NCI-H446 treated with DMSO at 0.1 percent for 48 hours (cell line): ENCODE results near the gene ASXL1.
"Not testable (repeated sequence)": the region's sequence is repeated elsewhere in the genome, so short reads cannot be mapped to it uniquely, and the experiment has no call there.

ENCODE experiments used
- DNase-seq: peaks from one replicate; lab custom pipeline; 2025; lab: John Stamatoyannopoulos, UW

The ASXL1 gene

DNA sequence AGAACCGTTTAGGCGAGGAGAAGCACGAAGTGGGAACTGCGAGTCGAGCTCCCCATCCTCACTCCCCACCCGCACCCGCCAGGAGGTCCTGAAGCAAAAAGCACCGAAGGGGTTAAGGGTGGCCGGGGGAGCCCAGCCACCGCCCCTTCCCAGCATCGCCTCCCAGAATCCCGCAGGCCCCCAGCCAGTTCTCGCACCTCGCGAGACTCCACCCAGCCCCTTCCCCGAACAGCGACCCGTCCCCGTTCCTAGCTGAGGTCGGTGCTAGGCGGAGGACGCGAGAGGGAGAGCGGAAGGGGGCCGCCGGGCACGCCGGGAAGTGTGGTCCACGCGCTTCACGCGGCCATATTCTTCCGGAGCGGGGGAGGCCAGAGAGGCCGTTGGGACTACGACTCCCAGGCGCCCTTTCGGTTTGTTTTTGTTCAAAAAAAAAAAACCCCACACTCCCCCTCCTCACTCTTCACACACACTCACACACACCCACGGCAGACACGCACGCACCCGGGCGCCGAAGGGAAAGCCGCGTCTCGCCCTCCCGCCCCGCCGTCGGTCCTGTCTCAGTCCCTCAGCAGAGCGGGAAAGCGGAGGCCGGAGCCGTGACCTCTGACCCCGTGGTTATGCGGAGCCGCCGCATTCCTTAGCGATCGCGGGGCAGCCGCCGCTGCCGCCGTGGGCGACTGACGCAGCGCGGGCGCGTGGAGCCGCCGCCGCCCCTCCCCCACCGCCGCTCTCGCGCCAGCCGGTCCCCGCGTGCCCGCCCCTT, at the start of gene ASXL1:
Gene ASXL1 (plus strand): TSS at position 463 of the 763 bp plus-strand sequence. CDS start 445 bp downstream, outside the sequence.
- DNase-seq: peak; percentile 98

DNA sequence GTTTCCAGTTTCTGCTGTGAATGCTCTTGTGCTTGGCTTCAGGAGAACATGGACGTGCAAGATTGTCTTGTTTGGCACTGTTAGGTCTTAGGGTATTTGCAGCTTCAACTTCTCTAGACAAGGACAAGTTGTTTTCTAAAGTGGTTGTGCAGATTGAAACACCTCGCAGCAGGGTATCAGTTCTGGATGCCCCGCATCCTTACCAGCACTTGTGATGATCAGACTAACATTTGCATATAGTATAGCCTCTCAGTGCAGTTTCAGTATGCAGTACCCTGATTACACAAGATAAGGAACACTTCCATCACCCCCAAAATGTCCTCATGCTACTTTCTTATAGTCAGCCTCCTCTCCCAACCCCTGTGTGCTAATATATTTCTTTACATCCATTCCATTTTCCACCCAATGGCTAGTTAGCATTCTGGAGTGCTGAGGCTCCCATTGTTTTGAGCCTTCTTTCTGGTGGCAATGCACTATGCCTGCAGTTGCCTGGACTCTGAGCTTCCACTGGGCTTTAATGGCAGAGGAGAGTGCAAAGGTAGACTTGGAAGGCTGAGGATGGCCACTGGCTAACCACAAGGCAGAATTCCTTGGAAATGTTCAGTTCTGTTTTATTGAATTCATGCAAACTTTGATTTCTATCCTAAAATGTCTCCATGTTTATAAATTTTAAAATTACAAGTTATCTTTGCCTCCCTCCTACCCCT, 45.3 kb upstream of the ASXL1 start:
- no peak for DNase-seq

DNA sequence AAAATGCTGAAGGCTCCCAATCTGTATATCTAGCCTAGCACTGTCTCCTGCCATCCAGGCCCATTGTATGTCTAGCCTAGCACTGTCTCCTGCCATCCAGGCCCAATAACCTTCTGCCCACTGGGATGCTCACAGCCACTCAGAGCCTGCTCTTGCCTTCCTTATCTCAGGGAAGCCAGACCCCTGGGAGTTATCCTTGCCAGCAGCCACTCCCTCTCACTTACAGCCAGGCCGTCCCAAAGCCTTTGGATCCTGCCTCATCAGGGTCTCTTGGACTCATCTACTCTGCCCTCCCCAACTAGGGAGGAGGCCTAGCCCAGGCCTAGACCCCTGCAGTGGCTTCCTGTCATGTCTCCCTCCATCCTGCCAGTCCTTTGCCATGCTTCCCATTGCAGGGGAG, 43.4 kb upstream of the ASXL1 start:
- DNase-seq: no peak

DNA sequence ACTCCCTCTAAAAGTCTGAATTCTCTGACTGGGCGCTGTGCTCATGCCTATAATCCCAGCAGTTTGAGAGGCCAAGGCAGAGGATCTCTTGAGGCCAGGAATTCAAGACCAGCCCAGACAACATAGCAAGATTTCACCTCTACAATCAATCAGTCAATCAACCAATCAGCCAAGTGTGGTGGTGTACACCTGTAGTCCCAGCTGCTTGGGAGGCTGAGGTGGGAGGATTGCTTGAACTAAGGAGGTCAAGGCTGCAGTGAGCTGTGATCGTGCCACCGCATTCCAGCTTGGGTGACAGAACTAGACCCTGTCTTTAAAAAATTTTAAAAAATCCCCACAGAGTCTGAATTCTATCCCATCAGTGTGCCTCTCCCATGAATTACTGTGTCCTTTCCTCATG, 42.7 kb upstream of the ASXL1 start:
- no peak for DNase-seq

DNA sequence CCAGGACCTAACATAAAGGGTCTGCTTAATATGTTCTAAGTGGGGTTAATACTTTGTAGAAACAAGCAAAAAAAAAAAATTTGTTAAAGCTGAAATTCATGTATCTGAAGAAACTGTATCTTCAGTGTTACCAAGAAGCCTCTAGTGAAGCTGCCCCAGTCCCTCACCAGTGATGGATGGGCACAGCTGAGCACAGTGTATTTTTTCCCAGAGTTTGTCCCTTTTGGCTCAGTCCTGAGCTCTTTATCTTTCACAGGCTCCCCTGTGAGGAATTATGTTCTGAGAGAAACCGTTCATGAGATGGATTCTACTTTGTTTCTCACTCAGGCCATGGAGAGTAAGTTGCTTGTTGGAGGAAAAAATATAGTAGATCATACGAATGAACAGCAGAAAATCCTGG, 42.2 kb upstream of the ASXL1 start:
- no peak for DNase-seq

DNA sequence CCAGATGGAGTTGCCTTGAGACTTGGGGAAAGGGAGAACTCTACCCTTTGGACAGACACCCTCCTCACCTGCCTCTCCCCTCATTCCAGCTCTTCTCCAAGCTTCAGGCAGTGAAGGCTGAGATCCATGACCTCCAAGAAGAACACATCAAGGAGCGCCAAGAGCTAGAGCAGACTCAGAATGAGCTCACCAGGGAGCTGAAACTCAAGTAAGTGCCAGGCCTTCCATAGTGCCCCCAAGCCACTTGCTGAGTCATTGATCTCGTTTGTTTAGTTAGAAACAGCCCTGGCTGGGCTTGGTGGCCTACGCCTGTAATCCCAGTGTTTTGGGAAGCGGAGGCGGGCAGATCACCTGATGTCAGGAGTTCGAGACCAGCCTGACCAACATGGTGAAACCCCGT, 41.5 kb upstream of the ASXL1 start:
- no peak for DNase-seq

DNA sequence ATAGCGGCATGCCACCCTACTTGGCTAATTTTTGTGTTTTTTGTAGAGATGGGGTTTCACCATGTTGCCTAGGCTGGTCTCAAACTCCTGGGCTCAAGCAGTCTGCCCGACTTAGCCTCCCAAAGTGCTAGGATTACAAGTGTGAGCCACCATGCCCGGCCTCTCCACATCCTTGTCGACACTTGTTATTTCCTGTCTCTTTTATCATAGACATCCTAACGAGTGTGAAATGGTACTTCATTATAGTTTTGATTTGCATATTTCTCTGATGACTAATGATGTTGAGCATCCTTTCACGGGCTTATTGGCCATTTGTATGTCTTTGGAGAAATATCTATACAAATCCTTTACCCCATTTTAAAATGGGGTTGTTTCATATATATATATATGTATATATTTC, 39.0 kb upstream of the ASXL1 start:
- DNase-seq: no peak

DNA sequence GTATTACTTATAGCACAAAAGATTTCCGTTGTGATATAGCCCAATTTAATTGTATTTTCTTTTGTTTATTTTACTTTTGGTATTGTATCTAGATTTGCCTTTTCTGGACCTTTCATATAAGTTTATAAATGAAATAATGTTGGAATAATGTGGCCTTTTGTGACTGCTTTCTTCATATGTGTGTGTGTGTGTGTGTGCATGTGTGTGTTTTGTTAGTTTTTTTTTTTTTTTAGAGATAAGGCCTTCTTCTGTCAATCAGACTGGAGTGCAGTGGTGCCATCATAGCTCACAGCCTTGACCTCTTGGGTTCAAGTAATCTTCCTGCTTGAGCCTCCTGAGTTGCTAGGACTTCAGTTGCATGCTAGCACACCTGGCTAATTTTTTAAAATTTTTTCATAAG, 37.8 kb upstream of the ASXL1 start:
- no peak for DNase-seq

DNA sequence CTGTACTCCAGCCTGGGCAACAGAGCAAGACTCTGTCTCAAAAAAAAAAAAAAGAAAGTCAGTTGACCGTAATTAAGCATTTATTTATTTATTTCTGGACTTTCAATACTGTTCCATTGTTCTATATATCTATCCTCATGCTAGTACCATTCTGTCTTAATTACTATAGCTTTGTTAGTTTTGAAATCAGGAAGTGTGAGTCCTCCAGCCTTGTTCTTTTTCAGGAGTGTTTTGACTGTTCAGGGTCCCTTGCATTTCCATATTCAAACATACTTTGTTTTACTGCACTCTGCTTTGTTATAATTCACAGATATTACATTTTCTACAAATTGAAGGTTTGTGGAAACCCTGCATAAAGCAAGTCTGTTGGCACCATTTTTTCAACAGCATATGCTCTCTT, 36.7 kb upstream of the ASXL1 start:
- no peak for DNase-seq

DNA sequence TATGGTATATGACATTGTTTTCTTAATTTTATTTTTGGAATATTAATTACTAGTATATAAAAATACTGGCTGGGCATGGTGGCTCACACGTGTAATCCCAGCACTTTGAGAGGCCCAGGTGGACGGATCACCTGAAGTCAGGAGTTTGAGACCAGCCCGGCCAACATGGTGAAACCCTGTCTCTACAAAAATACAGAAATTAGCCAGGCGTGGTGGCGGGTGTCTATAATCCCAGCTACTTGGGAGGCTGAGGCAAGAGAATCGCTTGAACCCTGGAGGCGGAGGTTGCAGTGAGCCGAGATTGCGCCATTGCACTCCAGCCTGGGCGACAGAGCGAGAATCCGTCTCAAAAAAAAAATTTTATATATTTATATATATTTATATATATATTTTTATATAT, 35.9 kb upstream of the ASXL1 start:
- not testable (repeated sequence) for DNase-seq

DNA sequence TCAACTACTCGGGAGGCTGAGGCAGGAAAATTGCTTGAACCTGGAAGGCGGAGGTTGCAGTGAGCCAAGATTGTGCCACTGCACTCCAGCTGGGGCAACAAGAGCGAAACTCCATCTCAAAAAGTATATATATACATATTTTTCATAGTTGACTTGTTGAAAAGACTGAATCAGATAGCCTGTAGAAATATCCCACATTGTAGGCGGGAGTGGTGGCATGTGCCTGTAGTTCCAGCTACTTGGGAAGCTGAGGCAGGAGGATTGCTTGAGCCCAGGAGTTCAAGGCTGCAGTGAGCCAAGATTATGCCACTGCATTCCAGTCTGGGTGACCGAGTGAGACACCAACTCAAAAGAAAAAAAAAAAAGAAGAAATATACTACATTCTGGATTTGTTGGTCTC, 34.4 kb upstream of the ASXL1 start:
- DNase-seq: not testable (repeated sequence)

DNA sequence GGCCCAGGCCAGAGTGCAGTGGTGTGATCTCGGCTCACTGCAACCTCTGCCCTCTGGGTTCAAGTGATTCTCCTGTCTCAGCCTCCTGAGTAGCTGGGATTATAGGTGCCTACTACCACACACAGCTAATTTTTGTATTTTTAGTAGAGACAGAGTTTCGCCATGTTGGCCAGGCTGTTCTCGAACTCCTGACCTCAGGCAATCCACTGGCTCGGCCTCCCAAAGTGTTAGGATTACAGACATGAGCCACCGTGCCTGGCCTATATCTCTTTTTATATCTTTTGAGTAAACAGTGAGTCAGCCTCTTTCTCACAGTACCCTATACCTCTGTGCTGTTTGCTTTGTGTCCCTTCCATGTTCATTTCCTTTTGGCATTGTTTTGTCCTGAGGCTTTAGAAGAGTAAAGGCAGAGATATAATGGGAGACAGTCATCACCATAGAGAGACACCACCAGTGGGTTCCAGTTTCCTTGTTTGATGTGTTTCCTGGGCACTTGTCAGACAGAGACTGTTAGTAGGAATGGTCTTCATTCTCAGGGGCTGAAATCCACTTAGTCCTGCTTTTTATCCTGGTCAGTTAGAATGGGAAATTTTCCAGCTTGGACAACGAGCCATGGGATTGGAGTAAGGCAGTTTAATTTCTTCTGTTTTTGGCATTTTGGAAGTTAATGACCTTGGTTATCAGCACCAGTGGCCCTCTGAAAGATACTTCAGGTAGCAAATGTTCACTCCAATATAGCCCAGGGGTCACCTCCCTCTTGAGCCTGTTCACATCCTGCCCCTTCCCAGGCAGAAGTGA, 32.2 kb upstream of the ASXL1 start:
- no peak for DNase-seq

DNA sequence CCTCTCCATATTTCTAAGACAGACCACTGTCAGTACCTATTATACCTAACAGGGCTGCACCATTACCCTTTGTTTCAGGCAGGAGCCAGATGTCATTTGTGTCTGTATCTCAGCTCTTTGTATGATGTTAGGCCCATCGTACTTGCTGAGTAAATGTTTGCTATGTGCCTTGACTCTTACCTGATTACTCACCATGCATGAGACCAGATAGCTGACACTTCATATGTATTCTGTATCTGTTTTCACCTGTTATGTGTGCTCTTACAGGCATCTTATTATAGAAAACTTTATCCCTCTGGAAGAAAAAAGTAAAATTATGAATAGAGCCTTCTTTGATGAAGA, 31.7 kb upstream of the ASXL1 start:
- DNase-seq: no peak

DNA sequence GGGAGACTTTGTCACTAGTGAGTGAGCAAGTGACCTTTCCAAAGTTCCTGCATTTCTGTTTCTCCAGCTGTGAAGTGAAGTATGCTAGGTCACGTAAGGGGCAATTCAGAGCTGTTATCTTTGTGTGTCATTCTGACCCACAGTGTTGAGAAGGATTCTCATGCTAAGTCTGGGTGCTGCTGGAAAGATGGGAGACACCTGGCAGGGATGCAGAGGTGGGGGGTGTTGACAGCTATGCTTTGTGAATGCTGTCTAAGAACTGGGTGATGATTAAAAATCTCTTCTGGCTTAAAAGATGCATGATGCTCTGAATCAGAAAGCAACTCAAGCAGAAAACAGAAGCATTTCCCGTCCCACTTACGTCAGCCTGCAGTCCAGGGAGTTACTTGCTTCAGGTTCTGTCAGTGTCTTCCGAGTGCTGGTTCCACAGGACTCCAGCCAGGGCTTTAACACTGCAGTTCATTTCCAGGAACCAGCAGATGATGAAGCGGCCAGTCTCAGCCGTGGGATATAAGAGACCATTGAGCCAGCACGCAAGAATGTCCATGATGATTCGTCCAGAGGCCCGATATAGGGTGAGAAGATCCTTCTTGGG, 30.9 kb upstream of the ASXL1 start:
- DNase-seq: no peak

DNA sequence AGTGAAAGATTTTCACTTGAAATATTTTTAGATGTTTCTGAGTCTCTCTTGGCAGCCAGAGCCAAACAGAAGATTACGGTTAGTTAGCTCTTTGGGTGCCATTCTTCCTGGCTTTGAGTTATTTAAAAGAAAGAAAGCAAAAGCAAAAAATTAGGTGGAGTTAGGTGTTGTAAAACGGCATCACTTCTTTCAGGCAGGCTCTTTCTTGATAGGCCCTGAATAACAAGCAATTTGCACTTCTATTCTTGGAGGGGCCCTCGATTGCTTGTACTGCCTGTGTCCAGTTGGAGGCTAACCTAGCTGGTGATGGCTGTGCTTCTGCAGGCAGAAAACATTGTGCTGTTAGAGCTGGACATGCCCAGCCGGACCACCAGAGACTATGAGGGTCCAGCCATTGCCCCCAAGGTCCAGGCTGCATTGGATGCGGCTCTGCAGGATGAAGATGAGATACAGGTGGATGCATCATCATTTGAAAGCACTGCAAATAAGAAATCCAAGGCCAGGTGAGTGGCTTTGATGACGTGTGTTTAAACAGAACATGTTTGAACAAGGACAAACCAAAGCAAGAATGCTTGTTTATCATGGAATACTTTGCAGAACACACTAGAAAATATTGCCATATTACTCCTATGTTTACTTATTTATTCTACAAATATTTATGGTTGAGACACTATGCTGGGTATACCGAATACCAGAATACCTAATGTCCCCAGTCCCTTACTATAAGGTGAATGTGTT, 28.1 kb upstream of the ASXL1 start:
- DNase-seq: no peak

DNA sequence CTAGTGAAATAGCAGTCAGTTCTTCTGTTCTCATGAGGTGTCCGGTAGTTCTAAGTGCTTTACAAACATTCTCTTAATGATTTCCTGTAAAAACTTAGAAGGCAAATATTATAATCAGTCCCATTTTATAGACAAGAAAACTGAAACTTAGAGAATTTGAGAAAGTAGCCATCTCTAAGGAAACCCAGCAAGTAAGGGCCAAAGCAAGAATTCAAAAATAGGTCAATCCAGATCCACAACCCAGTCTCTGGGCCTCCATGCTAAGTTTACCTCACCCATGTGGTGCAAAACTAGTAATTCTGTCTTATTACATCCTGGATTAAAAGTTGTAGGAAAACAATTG, 27.6 kb upstream of the ASXL1 start:
- no peak for DNase-seq

DNA sequence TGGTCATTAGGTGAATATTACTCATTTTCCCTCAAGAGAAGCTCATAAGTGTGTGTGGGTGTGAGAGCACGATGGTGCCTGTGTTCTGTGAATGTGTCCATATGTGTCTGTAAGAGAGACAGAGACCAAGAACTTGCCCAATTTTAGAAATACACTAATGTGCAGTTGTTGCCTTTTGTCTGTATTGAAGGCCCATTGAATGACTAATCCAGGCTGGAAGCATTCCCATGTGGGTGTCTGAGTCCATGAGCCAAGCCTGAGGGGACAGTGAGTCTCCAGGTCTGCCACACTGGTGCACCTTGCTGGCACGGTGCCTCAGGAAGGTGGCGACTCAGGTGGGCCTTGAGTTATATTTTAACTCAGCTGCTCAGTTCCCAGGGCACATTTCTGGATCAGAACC, 25.5 kb upstream of the ASXL1 start:
- no peak for DNase-seq

DNA sequence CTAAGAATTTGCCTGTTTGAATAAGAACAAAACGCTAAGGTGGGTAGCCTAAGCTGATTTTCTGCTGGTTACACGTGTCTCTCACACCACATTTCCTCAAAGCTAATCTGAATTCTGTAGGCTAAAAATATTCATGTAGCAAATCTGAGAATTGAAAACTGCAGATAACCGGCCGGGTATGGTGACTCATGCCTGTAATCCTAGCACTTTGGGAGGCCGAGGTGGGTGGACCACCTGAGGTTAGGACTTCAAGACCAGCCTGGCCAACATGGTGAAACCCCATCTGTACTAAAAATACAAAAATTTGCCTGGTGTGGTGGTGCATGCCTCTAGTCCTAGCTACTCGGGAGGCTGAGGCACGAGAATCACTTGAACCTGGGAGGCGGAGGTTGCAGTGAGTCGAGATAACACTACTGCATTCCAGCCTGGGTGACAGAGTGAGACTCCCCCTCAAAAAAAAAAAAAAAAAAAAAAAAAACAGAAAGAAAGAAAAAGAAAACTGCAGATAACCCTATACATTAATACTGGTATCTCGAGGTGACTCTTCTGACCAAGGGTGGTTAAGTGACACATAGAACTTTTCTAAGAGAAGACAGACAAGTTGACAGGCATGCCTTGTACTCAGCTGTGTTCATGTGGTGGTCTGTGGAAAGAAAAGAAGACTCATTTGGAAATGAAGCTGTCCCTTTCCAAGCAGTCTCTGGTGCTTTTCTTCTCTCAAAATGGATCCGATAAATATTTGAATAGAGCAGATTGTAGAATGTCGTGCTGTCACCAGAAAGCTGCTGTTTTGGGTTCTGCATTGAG, 24.7 kb upstream of the ASXL1 start:
- DNase-seq: no peak

DNA sequence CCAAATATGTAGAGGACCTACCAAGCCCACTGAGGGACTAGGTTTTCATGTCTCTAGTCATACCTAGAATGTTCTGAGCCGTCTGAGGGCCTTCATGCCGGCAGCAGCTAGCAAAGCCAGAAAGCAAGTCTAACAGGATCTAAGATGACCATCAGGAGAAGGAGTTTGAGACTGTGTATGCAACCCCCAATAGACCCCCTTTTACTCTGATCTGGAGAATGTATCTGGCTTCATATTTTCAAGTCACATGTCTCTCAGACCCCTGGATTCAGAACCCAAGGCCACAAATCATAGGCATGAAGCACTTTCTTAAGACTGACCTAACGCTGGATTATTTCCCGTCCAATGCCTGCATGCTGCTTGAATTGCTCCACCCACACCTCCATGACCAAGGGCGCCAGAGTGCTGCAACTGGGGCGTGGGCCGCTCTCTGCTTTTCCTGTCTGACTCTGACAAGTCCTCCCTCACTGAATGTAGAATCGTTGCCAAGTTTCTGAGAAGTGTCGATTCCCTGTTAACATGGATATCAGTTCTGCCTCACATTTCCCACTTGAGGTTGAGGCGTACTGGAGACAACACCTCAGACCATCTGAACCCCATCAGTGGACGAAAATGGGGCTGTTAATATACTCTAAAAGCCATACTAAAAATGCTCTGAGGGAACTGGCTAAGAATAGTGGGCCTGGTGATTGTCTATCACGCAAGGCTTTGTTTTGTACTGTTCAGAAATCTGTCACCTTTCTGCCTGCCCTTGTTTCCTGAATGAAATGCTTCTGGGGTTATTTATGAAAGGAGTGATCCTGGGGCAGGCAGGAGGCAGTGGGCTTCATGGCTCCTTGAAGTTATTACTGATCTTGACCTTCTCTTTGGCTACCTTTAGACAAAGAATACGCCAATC, 23.9 kb upstream of the ASXL1 start:
- no peak for DNase-seq

DNA sequence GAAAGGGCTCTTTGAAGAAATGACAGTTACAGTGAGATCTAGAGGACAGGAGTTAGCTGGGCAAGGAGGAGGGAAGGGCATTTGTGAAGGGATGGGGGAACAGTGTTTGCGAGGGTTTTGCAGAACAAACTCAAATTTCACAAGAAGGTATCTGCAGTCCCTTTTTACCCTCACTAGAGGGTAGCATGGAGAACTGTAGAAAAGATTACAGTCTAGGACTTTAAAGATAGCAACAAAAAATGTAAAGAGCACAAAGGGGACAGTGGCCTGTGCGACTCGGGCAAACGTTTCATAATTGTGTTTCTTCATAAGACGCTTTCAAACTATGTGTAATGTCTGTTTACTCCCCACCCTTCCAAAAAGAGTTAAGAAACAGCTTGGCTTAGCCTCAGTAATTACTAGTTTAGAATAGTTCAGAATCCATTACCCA, 21.2 kb upstream of the ASXL1 start:
- DNase-seq: peak; percentile 14
